Measurements from ENCODE around the gene MEIOSIN.
"Not testable (repeated sequence)": the region's sequence is repeated elsewhere in the genome, so short reads cannot be mapped to it uniquely, and the experiment has no call there.

Gene MEIOSIN

DNA sequence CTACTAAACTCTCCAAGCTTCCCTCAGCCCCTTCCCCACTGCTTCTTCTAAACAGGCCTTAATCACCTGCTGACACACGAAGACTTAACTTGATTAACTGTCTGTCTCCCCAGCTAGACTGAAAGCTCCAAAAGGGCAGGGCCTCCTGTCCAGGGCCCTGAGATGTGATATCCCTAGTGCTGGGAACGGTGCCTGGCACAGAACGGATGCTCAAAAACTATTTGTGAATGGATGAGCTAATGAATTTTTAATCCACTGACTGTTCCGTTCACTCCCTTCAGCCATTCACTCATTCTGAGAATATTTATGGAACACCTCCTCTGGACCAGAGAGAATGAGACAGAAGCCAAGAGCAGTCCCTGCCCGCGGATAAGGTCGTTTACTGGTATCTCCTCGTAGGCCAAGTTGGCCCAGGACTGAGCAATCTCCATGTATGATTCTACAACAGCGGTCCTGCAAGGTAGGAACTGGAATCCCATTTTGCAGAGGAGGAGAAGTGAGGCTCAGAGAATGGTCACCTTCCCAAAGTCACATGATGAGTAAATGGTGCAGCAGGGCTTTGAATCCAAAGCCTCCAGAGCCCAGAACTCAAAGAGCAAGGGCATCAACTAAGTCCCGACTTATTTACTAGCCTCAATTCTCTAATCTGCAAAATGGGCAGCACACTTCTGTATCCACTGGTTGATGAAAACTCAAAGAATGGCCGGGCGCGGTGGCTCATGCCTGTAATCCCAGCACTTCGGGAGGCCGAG is 56.0 kb downstream of the MEIOSIN start:
- in situ Hi-C loops (cut with HindIII; ENCODE audit: low pct_ligation_motif_present, low pct_unique_long_range_greater_than_20kb, low sequenced_read_pairs): no loop called here
- no peak for DNase-seq

DNA sequence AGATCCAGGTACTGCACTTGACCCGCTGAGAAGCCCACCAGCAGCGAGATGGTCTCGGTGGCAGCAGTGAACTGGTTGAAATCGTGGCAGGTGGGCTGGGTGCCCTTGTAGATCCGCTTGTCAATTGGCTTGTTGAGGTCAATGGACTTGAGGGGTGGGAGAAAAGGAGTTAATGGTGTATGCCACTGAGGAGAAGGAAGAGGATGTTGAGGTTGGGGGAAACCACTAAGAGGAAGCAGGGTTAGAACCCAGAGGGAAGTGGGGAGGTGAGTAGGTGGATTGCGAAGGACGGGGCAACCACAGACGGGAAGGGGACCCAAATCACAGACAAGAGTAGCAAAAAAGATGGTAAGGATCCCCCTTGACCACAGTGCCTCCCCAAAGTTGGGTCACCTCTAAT is 57.7 kb downstream of the MEIOSIN start:
- in situ Hi-C loops (cut with HindIII; ENCODE audit: low pct_ligation_motif_present, low pct_unique_long_range_greater_than_20kb, low sequenced_read_pairs): no loop called here
- no peak for DNase-seq

DNA sequence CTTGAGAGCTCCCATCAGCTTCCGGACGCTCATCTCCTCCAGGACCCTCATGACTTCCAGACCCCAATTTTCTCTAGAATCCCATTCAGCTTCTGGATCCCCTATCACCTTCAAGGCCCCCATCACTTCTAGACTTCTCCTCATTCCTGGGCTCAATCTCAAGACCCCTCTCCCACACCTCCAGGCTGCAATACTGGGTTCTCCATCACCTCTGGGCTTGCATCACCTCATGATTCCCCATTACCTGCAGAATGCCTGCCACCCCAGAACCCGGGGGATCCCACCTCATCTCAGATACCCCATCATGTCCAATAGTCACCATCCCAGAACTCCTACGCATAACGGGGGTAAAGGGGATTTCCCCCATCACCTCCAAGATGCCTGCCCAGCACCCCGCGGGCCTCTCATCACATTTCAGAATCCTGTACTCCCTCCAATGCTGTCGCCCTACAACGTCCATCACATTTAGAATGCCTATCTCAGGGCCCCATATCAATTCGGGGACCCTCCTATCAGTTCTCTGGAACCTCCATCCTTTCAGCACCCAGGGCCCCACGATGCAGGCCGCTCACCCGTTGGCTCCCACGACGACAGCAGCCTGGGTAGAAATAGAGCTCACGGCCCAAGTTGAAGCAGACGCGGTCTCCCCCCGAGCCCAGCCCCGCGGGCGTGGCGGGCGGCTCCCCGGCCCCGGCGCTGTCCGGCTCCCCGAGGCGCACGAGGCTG is 58.7 kb downstream of the MEIOSIN start:
- no peak for DNase-seq
- in situ Hi-C loops (cut with HindIII; ENCODE audit: low pct_ligation_motif_present, low pct_unique_long_range_greater_than_20kb, low sequenced_read_pairs): no loop called here

DNA sequence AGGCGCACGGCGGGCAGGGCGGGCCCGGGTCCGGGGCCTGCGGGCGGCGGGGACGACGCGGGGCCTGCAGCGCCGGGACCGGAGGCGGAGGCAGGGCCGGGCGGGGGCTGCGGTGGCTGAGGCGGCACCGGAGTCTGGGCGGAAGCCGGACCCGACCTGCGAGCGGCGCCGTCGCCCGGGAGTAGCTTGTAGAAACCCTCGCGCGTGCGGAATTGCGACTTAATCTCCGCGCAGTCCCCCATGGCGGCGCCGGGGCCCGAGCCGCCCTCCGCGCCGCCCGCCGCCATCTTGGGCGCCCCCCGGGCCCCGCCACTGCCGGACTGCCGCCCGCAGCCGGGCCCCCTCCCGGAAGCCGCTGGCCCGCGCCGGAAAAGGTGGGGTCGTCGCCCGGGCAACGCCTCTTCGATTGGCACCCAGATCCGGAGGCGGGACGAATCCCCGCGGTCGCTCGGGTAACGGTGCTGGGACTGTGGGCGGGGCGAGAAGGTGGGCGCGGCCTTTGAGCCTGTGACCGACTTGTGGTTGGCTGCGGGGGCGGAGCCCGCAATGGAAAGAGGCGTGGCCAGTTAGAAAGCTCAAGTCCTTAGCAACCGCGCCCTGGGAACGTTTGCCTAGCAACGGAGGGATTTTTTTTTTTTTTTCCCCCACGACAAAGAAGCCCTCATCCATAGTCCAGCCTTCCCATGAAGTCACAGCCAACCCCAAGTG is 59.4 kb downstream of the MEIOSIN start, which contains the start of gene DMWD:
TSS of gene DMWD (minus strand) at position 376 of the 708 bp plus-strand sequence. CDS start at position 287, 89 bp downstream.
- in situ Hi-C loops (cut with HindIII; ENCODE audit: low pct_ligation_motif_present, low pct_unique_long_range_greater_than_20kb, low sequenced_read_pairs): no loop called here
- DNase-seq: peak; percentile 96

DNA sequence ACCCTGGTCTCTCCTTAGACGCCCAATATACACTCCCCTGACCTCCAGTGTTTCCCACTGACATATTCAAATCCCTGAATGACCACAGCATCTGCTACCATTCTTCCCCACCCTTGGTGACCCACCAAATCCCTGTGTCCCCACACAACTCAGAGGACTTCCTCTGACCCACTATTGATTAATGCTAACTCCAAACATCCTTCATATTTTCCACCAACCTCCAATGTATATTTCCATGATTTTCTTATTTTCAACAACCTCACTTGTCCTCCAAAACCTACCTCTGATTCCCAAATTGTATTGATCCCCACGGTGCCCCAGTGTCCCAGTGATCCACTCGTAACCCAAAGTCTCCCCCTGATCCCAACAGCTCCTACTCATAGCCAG is 59.9 kb downstream of the MEIOSIN start:
- in situ Hi-C loops (cut with HindIII; ENCODE audit: low pct_ligation_motif_present, low pct_unique_long_range_greater_than_20kb, low sequenced_read_pairs): no loop called here
- no peak for DNase-seq

DNA sequence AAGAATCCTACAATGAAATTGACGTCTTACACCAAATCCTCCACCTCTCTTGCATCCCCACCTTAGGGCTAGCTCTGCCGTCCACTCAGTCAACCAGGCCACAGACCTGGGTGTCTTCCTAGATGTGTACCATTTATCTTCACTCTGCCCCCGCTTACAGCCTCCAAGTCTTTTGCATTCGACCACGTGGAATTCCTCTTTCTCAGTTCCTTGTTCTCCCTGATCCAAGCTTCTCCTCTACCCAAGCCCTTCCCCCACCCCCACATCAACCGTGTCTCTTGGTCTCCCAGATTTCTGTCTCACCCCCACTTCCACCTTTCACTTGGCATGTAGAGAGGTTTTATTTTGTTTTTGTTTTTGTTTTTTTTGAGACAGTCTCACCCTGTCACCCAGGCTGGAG is 60.6 kb downstream of the MEIOSIN start:
- in situ Hi-C loops (cut with HindIII; ENCODE audit: low pct_ligation_motif_present, low pct_unique_long_range_greater_than_20kb, low sequenced_read_pairs): no loop called here
- no peak for DNase-seq

DNA sequence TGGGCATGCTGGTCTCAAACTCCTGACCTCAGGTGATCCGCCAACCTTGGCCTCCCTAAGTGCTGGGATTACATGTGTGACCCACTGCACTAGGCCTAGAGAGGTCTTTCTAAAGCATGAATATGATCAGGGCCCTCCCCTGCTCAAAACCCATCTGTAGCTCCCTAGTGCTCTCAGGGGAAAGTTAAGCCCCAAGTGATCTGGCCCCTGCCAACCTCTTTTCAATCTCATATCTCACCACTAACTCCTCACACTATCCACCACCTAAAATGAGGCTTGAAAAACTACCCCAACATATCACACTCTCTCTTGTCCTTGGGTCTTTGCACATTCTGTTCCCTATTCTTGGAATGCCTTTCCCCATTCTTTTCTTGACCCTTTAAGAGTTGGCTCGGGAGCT is 61.4 kb downstream of the MEIOSIN start:
- DNase-seq: no peak
- in situ Hi-C loops (cut with HindIII; ENCODE audit: low pct_ligation_motif_present, low pct_unique_long_range_greater_than_20kb, low sequenced_read_pairs): no loop called here

DNA sequence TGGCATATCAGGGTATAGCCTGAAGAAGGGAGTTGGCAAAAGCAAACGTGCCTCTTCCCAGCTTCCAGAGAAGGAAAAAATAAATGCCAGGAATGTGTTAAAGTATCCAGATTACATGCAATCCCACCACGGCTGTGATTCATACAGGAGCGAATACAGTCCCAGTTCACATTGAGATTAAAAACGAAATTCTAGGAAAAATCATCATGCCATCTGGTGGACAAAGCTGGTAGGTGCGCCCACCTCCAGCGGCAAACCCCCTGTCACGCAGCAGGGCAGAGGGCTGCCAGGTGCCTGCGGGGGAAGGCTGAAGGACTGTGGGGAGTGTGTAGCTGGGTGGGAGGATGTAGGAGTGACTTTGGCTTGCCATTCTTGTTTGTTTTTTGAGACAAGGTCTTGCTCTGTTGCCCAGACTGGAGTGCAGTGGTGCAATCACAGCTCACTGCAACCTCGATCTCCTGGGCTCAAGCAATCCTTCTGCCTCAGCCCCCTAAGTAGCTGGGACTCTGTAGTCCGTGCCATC is 65.8 kb downstream of the MEIOSIN start:
- in situ Hi-C loops (cut with HindIII; ENCODE audit: low pct_ligation_motif_present, low pct_unique_long_range_greater_than_20kb, low sequenced_read_pairs): no loop called here
- peak; percentile 53 for DNase-seq

DNA sequence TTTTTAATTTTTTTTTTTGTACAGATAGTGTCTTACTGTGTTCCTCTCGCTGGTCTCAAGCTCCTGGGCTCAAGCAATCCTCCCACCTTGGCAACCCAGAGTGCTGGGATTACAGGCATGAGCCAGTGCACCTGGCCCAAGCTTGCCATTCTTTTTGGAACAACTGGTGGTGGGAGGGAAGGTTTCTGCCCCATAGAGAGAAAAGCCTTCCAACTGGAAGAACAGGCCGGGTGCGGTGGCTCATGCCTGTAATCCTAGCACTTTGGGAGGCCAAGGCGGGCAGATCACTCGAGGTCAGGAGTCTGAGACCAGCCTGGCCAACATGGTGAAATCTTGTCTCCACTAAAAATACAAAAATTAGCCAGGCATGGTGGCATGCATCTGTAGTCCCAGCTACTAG is 66.3 kb downstream of the MEIOSIN start:
- in situ Hi-C loops (cut with HindIII; ENCODE audit: low pct_ligation_motif_present, low pct_unique_long_range_greater_than_20kb, low sequenced_read_pairs); DNase-seq: not testable (repeated sequence)

DNA sequence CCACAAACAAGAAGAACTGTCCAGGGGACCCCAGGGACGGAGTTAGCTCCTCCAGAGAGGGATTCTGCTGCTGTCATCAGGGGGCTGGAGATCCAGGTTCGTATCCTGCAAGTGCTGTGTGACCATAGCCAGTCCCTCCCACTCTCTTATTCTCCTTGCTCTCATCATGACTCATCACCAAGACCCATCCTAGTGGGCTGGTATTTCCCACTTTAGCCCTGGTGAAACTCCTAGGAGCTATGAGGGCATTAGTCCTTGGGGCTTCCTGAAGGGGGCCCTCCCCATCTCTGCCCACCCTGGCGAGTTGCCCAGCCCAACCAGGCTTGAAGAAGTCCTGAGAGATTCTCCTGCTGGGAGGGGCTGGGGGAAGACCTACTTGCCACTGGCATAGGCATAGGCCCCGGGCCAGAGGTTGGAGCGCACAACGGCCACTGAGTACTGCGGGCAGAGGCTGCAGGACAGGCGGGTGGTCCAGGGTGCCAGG is 66.9 kb downstream of the MEIOSIN start:
- DNase-seq: peak; percentile 34
- in situ Hi-C loops (cut with HindIII; ENCODE audit: low pct_ligation_motif_present, low pct_unique_long_range_greater_than_20kb, low sequenced_read_pairs): no loop called here

DNA sequence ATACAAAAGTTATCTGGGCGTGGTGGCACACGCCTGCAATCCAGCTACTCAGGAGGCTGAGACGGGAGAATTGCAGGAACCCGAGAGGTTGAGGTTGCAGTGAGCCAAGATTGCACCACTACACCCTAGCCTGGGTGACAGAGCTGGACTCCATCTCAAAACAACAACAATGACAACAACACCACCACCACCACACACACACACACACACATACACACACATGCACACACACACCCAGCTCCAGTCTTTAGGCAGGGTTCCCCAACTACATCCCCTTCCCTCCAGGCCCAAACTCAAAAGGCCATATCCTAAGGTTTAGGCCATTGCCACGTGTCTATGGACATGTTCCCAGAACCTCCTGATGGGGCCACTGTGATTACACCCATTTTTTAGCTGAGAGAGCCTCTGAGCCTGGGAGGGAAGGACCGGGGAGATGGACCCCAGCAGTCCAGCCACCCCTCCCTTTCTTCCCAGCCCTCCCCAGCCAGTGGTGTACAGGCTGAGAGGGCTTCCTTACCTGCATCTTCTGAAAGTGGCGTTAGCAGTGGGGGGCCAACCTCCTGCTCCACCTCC is 68.5 kb downstream of the MEIOSIN start:
- no peak for DNase-seq
- in situ Hi-C loops (cut with HindIII; ENCODE audit: low pct_ligation_motif_present, low pct_unique_long_range_greater_than_20kb, low sequenced_read_pairs): no loop called here

DNA sequence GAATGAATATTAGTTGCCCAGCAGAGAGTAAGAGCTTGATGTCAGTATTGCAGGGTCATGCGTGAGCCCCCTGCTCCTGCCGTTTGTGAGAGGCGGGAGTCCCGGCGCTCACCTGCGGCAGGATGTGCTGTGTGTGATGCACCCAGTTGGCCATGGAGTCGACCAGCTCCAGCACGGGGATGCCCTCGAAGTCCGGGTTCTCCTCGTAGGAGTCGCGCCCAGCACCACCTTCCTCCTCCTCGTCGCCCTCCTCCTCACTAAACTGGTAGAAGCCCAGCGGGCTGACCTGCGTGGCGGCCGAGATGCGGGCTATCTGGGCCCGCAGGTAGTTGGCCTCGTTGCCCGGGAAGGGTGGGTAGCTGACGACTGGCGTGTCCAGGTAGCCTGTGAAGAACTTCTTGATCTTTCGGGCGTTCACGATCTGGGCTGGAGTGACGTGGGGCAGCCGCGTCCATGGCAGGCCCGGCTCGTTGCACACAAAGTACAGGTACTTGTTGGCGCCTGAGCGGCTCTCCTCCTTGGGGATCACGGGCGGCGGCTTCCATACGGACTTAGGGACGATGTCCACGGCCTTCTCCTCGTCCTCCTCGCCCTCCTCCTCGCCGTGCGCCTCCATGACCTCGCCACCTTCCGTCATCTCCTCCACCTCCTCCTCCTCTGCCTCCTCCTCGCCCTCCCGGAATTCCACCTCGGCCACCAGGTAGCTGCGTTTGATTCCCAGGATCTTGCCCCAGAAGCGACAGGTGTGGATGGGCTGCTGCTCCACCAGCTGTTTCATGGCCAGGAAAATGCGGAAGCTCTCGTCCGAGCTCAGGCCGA is 71.1 kb downstream of the MEIOSIN start:
- no peak for DNase-seq
- in situ Hi-C loops (cut with HindIII; ENCODE audit: low pct_ligation_motif_present, low pct_unique_long_range_greater_than_20kb, low sequenced_read_pairs): no loop called here

DNA sequence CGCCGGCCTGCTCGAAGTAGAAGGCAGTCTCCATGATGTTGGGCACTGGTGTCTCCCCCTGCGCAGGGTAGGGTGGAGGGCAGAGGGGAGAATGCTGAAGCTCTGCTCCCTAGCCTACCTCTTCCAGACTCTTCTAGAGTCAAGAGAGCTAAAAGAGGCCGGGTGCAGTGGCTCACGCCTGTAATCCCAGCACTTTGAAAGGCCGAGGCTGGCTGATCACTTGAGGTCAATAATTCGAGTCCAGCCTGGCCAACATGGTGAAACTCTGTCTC is 71.7 kb downstream of the MEIOSIN start:
- in situ Hi-C loops (cut with HindIII; ENCODE audit: low pct_ligation_motif_present, low pct_unique_long_range_greater_than_20kb, low sequenced_read_pairs): no loop called here
- no peak for DNase-seq

DNA sequence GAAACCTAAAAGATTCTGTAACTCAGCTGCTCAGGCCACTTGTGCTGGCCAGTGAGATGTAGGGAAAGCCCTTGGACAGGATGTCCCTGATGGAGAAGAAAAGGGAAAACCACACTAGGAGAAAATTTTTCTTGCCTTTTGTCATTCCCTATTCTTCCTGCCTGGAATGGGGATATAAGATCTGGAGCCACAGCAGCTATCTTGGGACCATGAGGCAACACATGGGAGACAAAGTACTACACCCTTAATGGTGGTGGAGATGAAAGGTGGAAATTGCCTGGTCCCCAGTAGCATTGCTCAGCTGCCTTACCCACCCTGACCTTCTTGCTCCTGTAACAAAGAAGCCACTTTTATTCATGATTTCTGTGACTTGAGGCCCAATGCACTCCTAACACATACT is 72.5 kb downstream of the MEIOSIN start:
- in situ Hi-C loops (cut with HindIII; ENCODE audit: low pct_ligation_motif_present, low pct_unique_long_range_greater_than_20kb, low sequenced_read_pairs): no loop called here
- DNase-seq: no peak

DNA sequence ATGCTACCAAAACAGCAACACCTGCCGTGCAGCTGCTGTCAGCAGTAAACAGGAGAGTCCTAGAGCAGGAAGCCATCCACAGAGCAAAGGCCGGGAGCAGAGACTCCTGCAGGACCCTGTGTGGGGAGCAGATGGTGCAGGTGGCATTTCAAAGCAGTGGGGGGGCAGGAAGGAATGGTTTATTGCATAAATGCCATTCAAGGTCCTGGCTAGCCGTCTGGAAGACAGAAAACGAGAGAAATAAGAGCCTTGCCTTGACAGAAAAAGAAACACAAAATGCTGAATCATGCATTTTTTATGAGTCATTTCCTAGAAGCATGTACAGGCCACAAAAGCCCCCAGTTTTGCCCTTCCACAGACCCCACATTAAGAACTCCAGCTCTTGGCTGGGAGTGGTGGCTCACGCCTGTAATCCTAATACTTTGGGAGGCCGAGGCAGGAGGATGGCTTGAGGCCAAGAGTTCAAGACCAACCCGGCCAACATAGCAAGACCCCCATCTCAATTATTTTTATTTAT is 76.5 kb downstream of the MEIOSIN start:
- DNase-seq: peak; percentile 15
- in situ Hi-C loops (cut with HindIII; ENCODE audit: low pct_ligation_motif_present, low pct_unique_long_range_greater_than_20kb, low sequenced_read_pairs): no loop called here

DNA sequence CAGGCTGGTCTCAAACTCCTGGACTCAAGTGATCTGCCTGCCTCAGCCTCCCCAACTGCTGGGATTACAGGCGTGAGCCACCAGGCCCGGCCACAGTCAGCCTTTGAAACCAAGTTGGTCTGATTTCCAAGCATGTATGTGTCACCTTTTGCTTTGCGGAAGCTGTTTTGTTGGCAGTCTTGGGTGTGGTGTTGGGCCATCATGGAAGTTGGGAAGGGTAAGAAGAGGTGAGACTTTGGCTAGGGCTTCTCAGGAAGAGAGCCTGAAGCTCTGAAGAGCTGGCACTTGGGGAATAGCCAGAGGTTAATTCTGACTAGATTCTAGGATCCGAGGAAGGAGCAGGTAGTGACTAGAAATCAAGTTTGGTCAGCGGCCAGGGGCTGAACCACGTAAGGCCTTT is 79.1 kb downstream of the MEIOSIN start:
- in situ Hi-C loops (cut with HindIII; ENCODE audit: low pct_ligation_motif_present, low pct_unique_long_range_greater_than_20kb, low sequenced_read_pairs): no loop called here
- DNase-seq: no peak
